Umbilical cord (tissue), 2 donors: ENCODE results near the gene SSH3. TPM values are rescaled to one million over a fixed set of nuclear protein-coding genes. Genes with fewer than 3 reads are reported as not detected.
A peak's percentile ranks its signal among the peaks of the same experiment; 100 is the strongest.

Experiments
- DNase-seq: peaks from one replicate; pipeline ENCODE4 v3.0.0-alpha.2; 2015; ENCODE audit warnings: low spot score
- total RNA-seq: library from RNA; depleted of rRNA; stranded (reverse); fragments of >200 nt; gene quantifications from one replicate; pipeline ENCODE4 v1.2.3, GENCODE V29; 2014; ENCODE audit warnings: low replicate concordance; ENCODE audit not compliant: insufficient read depth

SSH3 gene
- total RNA-seq, 1 donor from 2014 or later = 7.5 TPM

DNA sequence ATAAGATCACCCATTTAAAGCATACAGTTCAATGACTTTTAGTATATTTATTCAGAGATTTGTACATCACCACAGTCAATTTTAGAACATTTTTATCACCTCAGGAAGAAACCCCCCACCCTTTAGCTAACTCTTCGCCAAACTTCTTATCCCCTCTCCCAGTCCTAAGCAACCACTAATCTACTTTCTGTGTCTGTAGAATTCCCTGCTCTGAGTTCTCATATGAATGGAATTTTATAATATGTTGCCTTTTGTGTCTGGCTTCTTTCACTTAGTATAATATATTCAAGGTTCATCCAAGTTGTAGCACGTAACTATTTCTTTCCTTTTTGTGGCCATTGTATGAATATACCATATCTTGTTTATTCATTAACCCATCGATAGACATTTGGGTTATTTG is 10.7 kb upstream of the SSH3 start:
- peak; percentile 87 for DNase-seq

DNA sequence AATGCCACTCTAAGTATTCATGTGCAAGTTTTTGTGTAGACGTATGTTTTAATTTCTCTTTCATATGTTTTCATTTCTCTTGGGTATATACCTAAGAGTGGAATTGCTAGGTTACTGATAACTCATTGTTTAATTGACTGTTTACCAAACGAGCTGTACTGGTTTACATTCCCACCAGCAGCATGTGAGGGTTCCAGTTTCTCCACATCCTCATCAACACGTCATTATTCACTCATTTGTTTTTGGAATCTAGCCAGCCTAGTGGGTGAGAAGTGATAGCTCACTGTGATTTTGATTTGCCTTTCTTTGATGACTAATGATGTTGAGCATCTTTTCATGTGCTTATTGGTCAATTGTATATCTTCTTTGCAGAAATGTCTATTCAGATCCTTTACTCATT is 10.2 kb upstream of the SSH3 start:
- DNase-seq = no peak

DNA sequence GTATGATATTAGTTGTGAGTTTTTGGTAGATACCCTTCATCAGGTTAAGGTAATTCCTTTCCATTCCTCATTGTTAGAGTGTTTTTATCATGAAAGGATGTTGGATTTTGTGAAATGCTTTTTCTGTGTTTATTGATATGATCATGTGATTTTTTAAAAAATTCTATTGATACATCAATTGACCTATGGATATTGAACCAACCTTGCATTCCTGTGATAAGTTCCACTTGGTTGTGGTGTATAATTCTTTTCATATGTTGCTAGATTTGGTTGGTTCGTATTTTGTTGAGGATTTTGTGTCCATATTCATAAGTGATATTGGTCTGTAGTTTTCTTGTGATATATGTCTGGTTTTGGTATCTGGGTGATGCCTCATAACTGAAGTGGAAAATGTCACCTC is 7.5 kb upstream of the SSH3 start:
- DNase-seq = no peak

GRCh38 chr11:67298786-67299185 is 4.5 kb upstream of the SSH3 start:
- no peak for DNase-seq

DNA sequence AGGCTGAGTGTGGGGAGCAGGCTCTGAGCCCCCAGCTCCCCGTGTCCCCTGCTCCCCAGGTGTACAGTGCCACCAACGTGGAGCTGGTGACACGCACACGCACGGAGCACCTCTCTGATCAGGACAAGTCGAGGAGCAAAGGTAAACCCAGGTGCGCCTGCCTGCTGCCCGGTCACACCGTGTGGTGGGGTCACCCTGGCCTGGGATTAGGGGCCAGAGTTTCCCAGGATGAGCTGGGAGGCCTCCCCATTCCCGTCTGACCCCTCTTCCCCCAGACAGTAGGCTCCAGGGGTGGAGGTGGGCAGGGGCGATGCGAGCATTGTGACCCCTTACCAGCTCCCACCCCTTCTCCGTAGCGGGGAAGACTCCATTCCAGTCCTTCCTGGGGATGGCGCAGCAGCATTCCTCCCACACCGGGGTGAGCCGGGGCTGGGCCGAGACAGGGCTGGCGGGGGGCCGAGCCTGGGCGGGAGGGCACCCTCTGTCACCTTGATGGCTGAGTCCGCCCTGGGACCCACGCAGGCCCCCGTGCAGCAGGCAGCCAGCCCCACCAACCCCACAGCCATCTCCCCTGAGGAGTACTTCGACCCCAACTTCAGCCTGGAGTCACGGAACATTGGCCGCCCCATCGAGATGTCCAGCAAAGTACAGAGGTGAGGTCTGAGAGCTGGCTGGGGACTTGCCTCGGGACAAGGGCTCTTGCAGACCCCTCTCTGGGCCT is 3.7 kb upstream of the SSH3 start:
- no peak for DNase-seq

GRCh38 chr11:67300256-67300755 is 3.0 kb upstream of the SSH3 start:
- no peak for DNase-seq

- DNase-seq = no peak
Measured at GRCh38 chr11:67300756-67301312, 2.5 kb upstream of the SSH3 start.

- DNase-seq = no peak
Measured at GRCh38 chr11:67301313-67301921, 1.9 kb upstream of the SSH3 start.

GRCh38 chr11:67301951-67302516 is 1.3 kb upstream of the SSH3 start:
- DNase-seq = peak; percentile 78

GRCh38 chr11:67302571-67303131 is 679 bp upstream of the SSH3 start:
- no peak for DNase-seq

- no peak for DNase-seq
Measured at GRCh38 chr11:67303835-67304411, 593 bp downstream of the SSH3 start.

DNA sequence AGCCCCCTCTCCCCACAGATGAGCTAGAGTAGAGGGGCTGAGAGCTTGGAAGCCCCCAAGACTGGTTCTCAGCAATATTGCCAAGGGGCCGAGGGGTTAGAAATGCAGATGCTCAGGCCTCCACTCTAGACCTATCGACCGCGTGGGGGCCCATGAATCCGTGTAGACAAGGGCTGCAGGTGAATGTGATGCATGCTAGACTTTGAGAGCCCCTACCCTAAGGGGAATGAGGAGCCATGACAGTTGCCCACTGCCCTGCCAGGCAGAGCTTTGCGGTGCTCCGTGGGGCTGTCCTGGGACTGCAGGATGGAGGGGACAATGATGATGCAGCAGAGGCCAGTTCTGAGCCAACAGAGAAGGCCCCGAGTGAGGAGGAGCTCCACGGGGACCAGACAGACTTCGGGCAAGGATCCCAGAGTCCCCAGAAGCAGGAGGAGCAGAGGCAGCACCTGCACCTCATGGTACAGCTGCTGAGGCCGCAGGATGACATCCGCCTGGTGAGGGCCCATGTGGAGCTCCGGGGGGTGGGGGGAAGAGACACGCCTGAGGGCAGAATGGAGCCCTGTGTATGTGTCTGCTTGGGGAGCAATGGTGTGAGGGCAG is 1.3 kb downstream of the SSH3 start:
- no peak for DNase-seq

- no peak for DNase-seq
Measured at GRCh38 chr11:67306769-67307544, 3.6 kb downstream of the SSH3 start.

- no peak for DNase-seq
Measured at GRCh38 chr11:67307545-67308001, 4.2 kb downstream of the SSH3 start.

- DNase-seq = no peak
Measured at GRCh38 chr11:67308031-67308866, 4.9 kb downstream of the SSH3 start.

DNA sequence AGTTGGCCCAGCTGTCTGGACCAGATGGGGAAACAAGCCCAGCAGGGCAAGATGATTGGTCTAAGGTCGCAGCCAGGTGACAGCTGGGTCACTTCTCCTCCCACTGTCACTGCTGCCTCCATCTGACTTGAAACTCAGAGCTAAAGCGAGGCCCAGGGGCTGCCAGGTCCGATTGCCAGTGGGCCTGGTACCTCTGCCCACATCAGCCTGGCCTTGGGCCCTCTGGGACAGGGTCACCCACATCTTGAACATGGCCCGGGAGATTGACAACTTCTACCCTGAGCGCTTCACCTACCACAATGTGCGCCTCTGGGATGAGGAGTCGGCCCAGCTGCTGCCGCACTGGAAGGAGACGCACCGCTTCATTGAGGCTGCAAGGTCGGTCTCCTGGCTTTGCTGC is 5.8 kb downstream of the SSH3 start:
- no peak for DNase-seq

- no peak for DNase-seq
Measured at GRCh38 chr11:67309661-67310061, 6.3 kb downstream of the SSH3 start.

DNA sequence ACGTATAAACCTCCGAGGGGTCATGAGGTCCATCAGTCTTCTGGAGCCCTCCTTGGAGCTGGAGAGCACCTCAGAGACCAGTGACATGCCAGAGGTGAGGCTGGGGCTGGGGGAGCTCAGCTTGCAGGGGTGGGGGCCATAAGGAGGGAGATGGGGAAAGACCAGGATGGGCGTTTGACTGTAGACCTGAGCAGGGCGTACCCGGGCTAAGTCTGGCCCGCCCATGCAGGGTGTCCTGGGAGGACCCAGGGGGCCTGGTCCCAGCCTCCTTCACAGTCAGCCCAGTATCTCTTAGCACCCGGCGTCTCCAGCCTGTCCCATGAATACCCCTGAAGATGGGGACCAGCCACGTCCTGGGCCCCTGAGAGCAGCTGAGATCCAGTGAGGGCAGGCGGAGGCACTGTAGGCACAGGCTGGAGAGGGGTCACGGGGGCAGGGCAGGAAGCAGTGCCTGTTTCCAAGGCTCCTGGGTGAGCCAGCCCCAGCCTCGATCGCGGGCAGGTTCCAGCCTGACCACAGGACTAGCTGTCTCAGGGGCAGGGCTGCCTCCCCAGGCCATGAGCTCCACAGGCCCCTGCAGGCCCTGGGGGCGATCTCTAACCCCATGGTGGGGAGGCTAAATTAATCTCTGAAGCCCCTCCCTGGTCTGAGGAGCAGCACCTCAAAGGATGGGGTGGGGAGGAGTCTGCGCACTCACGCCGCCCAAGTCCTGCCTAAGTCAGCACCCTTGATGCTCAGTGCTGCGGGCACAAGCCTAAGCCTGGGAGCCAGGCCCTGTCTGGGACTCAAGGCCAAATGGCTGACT is 7.1 kb downstream of the SSH3 start:
- DNase-seq = no peak

DNA sequence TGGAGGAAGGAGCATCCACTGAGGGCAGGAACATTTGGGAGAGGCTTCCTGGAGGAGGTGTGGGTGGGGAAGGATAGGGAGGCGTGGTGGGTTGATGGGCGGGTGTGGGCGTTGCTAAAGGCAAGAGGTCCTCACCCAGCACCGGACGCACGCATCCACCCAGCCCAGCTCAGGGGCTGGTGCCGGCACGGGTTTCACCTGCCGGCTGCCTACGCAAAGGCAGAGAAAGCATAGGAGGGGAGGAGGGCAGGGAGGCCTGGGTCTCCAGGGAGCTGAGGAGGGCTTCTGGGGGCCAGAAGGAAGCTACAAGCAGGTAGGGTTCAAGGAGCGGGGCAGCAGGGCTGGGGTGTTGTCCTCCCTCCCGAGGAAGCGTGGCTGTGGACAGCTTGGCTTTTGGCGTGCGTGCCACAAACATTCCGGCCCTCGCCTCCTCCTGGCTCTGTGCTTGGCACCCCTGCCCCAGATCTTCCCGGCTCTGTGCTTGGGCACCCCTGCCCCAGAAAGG is 7.8 kb downstream of the SSH3 start:
- no peak for DNase-seq
